H9 (cell line): ENCODE data around the gene RNF5. TPM values are rescaled to one million over a fixed set of nuclear protein-coding genes. Genes with fewer than 3 reads are reported as not detected.

Experiments used
- DNase-seq: peaks from one replicate; pipeline ENCODE4 v3.0.0-alpha.2; 2017
- H2AFZ ChIP-seq: one replicate; pipeline ENCODE4 v1.6.1; 2013; ENCODE audit warnings: mild to moderate bottlenecking, low read length, control low read depth, moderate library complexity
- H2AK5ac ChIP-seq: 2 replicates; pipeline ENCODE4 v1.6.1; 2013; ENCODE audit warnings: low read length, control low read depth, mixed read lengths; ENCODE audit not compliant: insufficient read length
- H2BK120ac ChIP-seq: one replicate; pipeline ENCODE4 v1.6.1; 2013; ENCODE audit warnings: low read depth, mild to moderate bottlenecking, low read length, control low read depth, inconsistent platforms; ENCODE audit not compliant: poor library complexity, severe bottlenecking
- H2BK12ac ChIP-seq: 2 replicates; pipeline ENCODE4 v1.6.1; 2013; ENCODE audit warnings: low read length, control low read depth, mixed read lengths, low read depth; ENCODE audit not compliant: insufficient read length
- H2BK15ac ChIP-seq: 2 replicates; pipeline ENCODE4 v1.6.1; 2013; ENCODE audit warnings: low read depth, low read length, control low read depth
- H2BK20ac ChIP-seq: one replicate; pipeline ENCODE4 v1.6.1; 2013; ENCODE audit warnings: low read depth, mild to moderate bottlenecking, low read length, control low read depth, inconsistent platforms; ENCODE audit not compliant: poor library complexity, severe bottlenecking
- H2BK5ac ChIP-seq: 2 replicates; pipeline ENCODE4 v1.6.1; 2013; ENCODE audit warnings: low read length, control low read depth, mixed read lengths; ENCODE audit not compliant: insufficient read length
- H3K14ac ChIP-seq: 2 replicates; pipeline ENCODE4 v1.6.1; 2013; ENCODE audit warnings: low read length, control low read depth; ENCODE audit not compliant: insufficient read depth
- H3K18ac ChIP-seq: 2 replicates; pipeline ENCODE4 v1.6.1; 2013; ENCODE audit warnings: low read depth, mild to moderate bottlenecking, mixed read lengths, low read length, control low read depth; ENCODE audit not compliant: insufficient read length
- H3K23ac ChIP-seq: 2 replicates; pipeline ENCODE4 v1.6.1; 2013; ENCODE audit warnings: low read length, control low read depth, mixed read lengths, low read depth; ENCODE audit not compliant: insufficient read length
- H3K23me2 ChIP-seq: 2 replicates; pipeline ENCODE4 v1.6.1; 2013; ENCODE audit warnings: low read depth, mild to moderate bottlenecking, mixed read lengths, low read length, control low read depth; ENCODE audit not compliant: insufficient read length, poor library complexity, severe bottlenecking
- H3K27ac ChIP-seq: 2 replicates; pipeline ENCODE4 v1.5.1; 2013; ENCODE audit warnings: low read length, control low read depth, mixed read lengths, low read depth; ENCODE audit not compliant: insufficient read length
- H3K27me3 ChIP-seq: 2 replicates; pipeline ENCODE4 v1.6.1; 2013; ENCODE audit warnings: low read length, control low read depth, inconsistent platforms; ENCODE audit not compliant: insufficient read depth
- H3K4ac ChIP-seq: 2 replicates; pipeline ENCODE4 v1.6.1; 2013; ENCODE audit warnings: low read depth, mild to moderate bottlenecking, control low read depth, inconsistent platforms, low read length, moderate library complexity
- H3K4me1 ChIP-seq: 2 replicates; pipeline ENCODE4 v1.6.1; 2013; ENCODE audit warnings: low read length, control low read depth, inconsistent platforms; ENCODE audit not compliant: insufficient read depth
- H3K4me2 ChIP-seq: 2 replicates; pipeline ENCODE4 v1.6.1; 2013; ENCODE audit warnings: low read length, control low read depth, mixed read lengths; ENCODE audit not compliant: insufficient read length, insufficient read depth
- H3K56ac ChIP-seq: 2 replicates; pipeline ENCODE4 v1.6.1; 2013; ENCODE audit warnings: low read depth, mild to moderate bottlenecking, mixed read lengths, low read length, control low read depth; ENCODE audit not compliant: insufficient read length
- H3K79me1 ChIP-seq: 2 replicates; pipeline ENCODE4 v1.6.1; 2013; ENCODE audit warnings: low read depth, mild to moderate bottlenecking, moderate library complexity, low read length, control low read depth, inconsistent platforms; ENCODE audit not compliant: insufficient read depth, poor library complexity, severe bottlenecking
- H3K79me2 ChIP-seq: 2 replicates; pipeline ENCODE4 v1.6.1; 2013; ENCODE audit warnings: low read length, control low read depth, inconsistent platforms; ENCODE audit not compliant: insufficient read depth
- H3K9ac ChIP-seq: 2 replicates; pipeline ENCODE4 v1.6.1; 2013; ENCODE audit warnings: low read length, control low read depth, mixed read lengths; ENCODE audit not compliant: insufficient read length; ENCODE audit errors: extremely low read depth
- H3K9me3 ChIP-seq: one replicate; pipeline ENCODE4 v1.6.1; 2013; ENCODE audit warnings: low read depth, low read length, inconsistent platforms; ENCODE audit not compliant: control insufficient read depth
- H3T11ph ChIP-seq: one replicate; pipeline ENCODE4 v1.6.1; 2013; ENCODE audit warnings: mild to moderate bottlenecking, low read length, control low read depth, inconsistent platforms
- H4K20me1 ChIP-seq: one replicate; pipeline ENCODE4 v1.6.1; 2013; ENCODE audit not compliant: control insufficient read depth, insufficient read length, insufficient read depth
- H4K5ac ChIP-seq: 2 replicates; pipeline ENCODE4 v1.6.1; 2013; ENCODE audit warnings: low read depth, mild to moderate bottlenecking, mixed read lengths, low read length, control low read depth; ENCODE audit not compliant: insufficient read length
- H4K8ac ChIP-seq: replicated peaks from 2 replicates; pipeline ENCODE4 v1.6.1; 2013; ENCODE audit warnings: low read length, control low read depth, mixed read lengths, low read depth; ENCODE audit not compliant: insufficient read length
- H4K91ac ChIP-seq: 2 replicates; pipeline ENCODE4 v1.6.1; 2013; ENCODE audit warnings: low read depth, mild to moderate bottlenecking, moderate library complexity, mixed read lengths, low read length, control low read depth; ENCODE audit not compliant: insufficient read length
- H3K27ac Mint-ChIP-seq, 3 experiments: 2 replicates in 2 of 3; 3 replicates in 1 of 3; pipeline ENCODE4 v1.8.0; 2020 to 2021; ENCODE audit warnings: mixed read lengths in 3 of 3, mild to moderate bottlenecking in 1 of 3, moderate library complexity in 1 of 3
- H3K27me3 Mint-ChIP-seq: 2 replicates; pipeline ENCODE4 v1.8.0; 2021; ENCODE audit warnings: low read depth, mild to moderate bottlenecking, moderate library complexity, mixed read lengths
- H3K36me3 Mint-ChIP-seq, 3 experiments: 2 replicates in 2 of 3; 3 replicates in 1 of 3; pipeline ENCODE4 v1.8.0; 2020 to 2021; ENCODE audit warnings: low read depth in 3 of 3, mixed read lengths in 3 of 3; ENCODE audit not compliant: insufficient read depth in 1 of 3
- H3K4me1 Mint-ChIP-seq, 2 experiments: 2 replicates each; pipeline ENCODE4 v1.8.0; 2020; ENCODE audit warnings: mixed read lengths in 2 of 2
- H3K4me3 Mint-ChIP-seq, 2 experiments: 2 replicates in 1 of 2; 3 replicates in 1 of 2; pipeline ENCODE4 v1.8.0; 2020 to 2021; ENCODE audit warnings: mild to moderate bottlenecking in 2 of 2, mixed read lengths in 2 of 2, moderate library complexity in 1 of 2
- H3K9me3 Mint-ChIP-seq, 2 experiments: 2 replicates in 1 of 2; 3 replicates in 1 of 2; pipeline ENCODE4 v1.8.0; 2020; ENCODE audit warnings: mild to moderate bottlenecking in 2 of 2, mixed read lengths in 2 of 2, moderate library complexity in 1 of 2
- WGBS: extraction: QIAGEN DNeasy Blood & Tissue Kit; methylation state at CpG from one replicate; pipeline ENCODE4 v1.1.7; 2013; ENCODE audit warnings: missing lambda C conversion rate, low lambda C conversion rate, mixed read lengths; ENCODE audit not compliant: insufficient read length; ENCODE audit errors: extremely low coverage; 5-methylcytosine and 5-hydroxymethylcytosine counted together
- total RNA-seq: library from RNA; stranded (reverse); gene quantifications from 2 replicates; pipeline ENCODE4 v1.2.1, GENCODE V29; 2021
- TF ChIP-seq, protein P1 (sequence below): fragments of 200-600 bp; sonication (generic); conservative IDR thresholded peaks from 3 replicates; pipeline ENCODE4 v1.8.0; 2021; ENCODE audit warnings: antibody characterized with exemption, mild to moderate bottlenecking

Gene RNF5
- total RNA-seq, 1 experiment from 2014 or later = 116 TPM

DNA sequence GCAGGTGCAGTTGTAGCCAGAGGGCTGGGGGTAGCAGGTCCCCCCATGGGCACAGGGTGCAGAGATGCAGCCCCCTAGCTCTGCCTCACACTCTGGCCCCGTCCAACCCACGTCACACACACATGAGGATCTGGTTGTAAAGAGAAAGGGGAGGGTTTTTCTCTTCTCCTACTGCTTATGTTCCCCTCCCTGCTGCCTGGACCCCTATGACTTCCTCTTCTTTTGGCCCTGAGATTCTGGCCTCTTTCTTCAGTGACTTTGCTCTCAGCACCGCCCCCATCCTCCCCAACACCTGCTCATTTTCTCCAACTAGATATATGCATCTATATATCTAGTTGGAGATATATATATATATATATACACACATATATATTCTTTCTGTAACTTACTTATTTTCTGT lies 35.9 kb downstream of the RNF5 start:
- no peaks in the 10 kb centered on the region for H3K79me2 ChIP-seq
- no peaks in the 10 kb centered on the region for H3K4me1 Mint-ChIP-seq
- no peak overlapping the region for H4K91ac ChIP-seq
- no peaks in the 10 kb centered on the region for H3K4me1 ChIP-seq
- H3K56ac ChIP-seq = no peak overlapping the region
- H2BK12ac ChIP-seq = no peak overlapping the region
- H2BK5ac ChIP-seq = no peak overlapping the region
- H3K27me3 Mint-ChIP-seq = peaks cover 6% of the 10 kb centered on the region; the same call in 1 of the 2 replicates
- no peak overlapping the region for H2AK5ac ChIP-seq
- no peak overlapping the region for H3T11ph ChIP-seq
- H3K14ac ChIP-seq = no peak overlapping the region
- no peaks in the 10 kb centered on the region for H3K9me3 ChIP-seq
- no peak overlapping the region for H3K27ac ChIP-seq
- no peaks in the 10 kb centered on the region; a peak in 1 of 5 replicates for H3K9me3 Mint-ChIP-seq
- H3K36me3 Mint-ChIP-seq = peaks cover 0 to 1% (median 0%) of the 10 kb centered on the region in 3 experiments; a peak in 1 of 7 replicates
- H3K23me2 ChIP-seq = peaks cover 3% of the 10 kb centered on the region
- no peak overlapping the region for H3K18ac ChIP-seq
- H2BK15ac ChIP-seq = no peak overlapping the region
- H3K9ac ChIP-seq = no peak overlapping the region
- no peak overlapping the region for H3K4me3 Mint-ChIP-seq
- H3K4me2 ChIP-seq = no peak overlapping the region
- DNase-seq = no peak
- no peak overlapping the region for H3K4ac ChIP-seq
- H2AFZ ChIP-seq = no peak overlapping the region
- no peak overlapping the region for H3K23ac ChIP-seq
- no peaks in the 10 kb centered on the region for H3K27me3 ChIP-seq
- TF ChIP-seq, protein P1, sequence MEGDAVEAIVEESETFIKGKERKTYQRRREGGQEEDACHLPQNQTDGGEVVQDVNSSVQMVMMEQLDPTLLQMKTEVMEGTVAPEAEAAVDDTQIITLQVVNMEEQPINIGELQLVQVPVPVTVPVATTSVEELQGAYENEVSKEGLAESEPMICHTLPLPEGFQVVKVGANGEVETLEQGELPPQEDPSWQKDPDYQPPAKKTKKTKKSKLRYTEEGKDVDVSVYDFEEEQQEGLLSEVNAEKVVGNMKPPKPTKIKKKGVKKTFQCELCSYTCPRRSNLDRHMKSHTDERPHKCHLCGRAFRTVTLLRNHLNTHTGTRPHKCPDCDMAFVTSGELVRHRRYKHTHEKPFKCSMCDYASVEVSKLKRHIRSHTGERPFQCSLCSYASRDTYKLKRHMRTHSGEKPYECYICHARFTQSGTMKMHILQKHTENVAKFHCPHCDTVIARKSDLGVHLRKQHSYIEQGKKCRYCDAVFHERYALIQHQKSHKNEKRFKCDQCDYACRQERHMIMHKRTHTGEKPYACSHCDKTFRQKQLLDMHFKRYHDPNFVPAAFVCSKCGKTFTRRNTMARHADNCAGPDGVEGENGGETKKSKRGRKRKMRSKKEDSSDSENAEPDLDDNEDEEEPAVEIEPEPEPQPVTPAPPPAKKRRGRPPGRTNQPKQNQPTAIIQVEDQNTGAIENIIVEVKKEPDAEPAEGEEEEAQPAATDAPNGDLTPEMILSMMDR = no peak
- no peaks in the 10 kb centered on the region for H4K20me1 ChIP-seq
- no peak overlapping the region for H4K8ac ChIP-seq
- no peak overlapping the region for H3K27ac Mint-ChIP-seq
- H2BK20ac ChIP-seq = no peak overlapping the region
- no peaks in the 10 kb centered on the region for H3K79me1 ChIP-seq
- WGBS = no CpG with 5 or more reads among the region's 3 CpGs
- no peak overlapping the region for H2BK120ac ChIP-seq
- no peak overlapping the region for H4K5ac ChIP-seq
